SK-N-MC (cell line): ENCODE results near the gene RAN.

Source experiments
- EZH2 ChIP-seq: fragments of 200-600 bp; sonication (generic); IDR thresholded peaks from one replicate; pipeline ENCODE4 v1.6.1; 2017; ENCODE audit warnings: antibody characterized with exemption
- POLR2AphosphoS5 ChIP-seq: IDR thresholded peaks from 2 replicates; pipeline ENCODE4 v1.6.1; 2012; ENCODE audit warnings: mild to moderate bottlenecking, low read depth, low read length, borderline replicate concordance

- no peak for TF ChIP-seq EZH2
- no peak for TF ChIP-seq POLR2AphosphoS5
These were observed 41.7 kb upstream of the RAN start for GRCh38 chr12:130830246-130830551.
